PFSK-1 (cell line): Measurements from ENCODE around the gene ATP13A4.

Source experiments
- FOXP2 ChIP-seq: optimal IDR thresholded peaks from 2 replicates; pipeline ENCODE3; 2011; ENCODE audit warnings: borderline replicate concordance, control low read depth, inconsistent platforms; ENCODE audit not compliant: insufficient read depth; ENCODE audit errors: extremely low read length, extremely low read depth
- POLR2AphosphoS5 ChIP-seq: IDR thresholded peaks from 2 replicates; pipeline ENCODE4 v1.6.1; 2012; ENCODE audit warnings: low read depth, mild to moderate bottlenecking, control low read depth, low read length, moderate library complexity
- REST ChIP-seq, 2 experiments: IDR thresholded peaks; 2 replicates each; pipeline versions ENCODE4 v1.6.1 to v1.8.0; 2011 to 2012; ENCODE audit warnings: low read depth in 2 of 2, low read length in 2 of 2, control low read depth in 1 of 2, inconsistent platforms in 1 of 2, mild to moderate bottlenecking in 1 of 2, moderate library complexity in 1 of 2; ENCODE audit not compliant: insufficient read depth in 1 of 2
- SIN3A ChIP-seq: IDR thresholded peaks from 2 replicates; pipeline ENCODE4 v1.6.1; 2012; ENCODE audit warnings: mild to moderate bottlenecking, low read length, moderate library complexity, borderline replicate concordance; ENCODE audit not compliant: insufficient read depth
- TAF1 ChIP-seq: IDR thresholded peaks from 2 replicates; pipeline ENCODE4 v1.6.1; 2012; ENCODE audit warnings: low read length, control low read depth, borderline replicate concordance; ENCODE audit not compliant: insufficient read depth

ATP13A4 gene

GRCh38 chr3:193552923-193553322 lies 1.8 kb downstream of the ATP13A4 start:
- TF ChIP-seq REST (IDR thresholded peaks at IDR 0.05; ENCODE audit: insufficient read depth in 1 of 2, low read depth in 2 of 2, low read length in 2 of 2) (no peak), FOXP2 (no peak)

DNA sequence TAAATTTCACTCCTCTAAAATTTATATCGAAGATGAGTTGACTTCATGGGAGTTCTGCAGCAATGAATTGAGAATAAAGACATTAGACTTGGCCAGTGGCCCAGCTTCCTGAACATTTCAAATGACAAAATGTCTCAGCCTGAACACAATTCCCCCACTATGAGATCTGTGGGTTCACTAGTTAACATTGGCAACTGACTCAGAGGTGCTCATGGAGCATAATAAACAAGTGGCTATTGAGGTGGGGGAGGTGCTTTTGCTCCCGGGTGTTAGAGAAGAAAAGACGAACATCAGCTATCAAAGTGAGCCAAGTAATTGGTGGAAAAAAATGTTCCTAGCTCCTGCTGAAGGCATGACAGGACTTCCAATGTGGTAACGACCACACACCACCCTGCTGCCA lies 6.3 kb downstream of the ATP13A4 start:
- no peak for TF ChIP-seq FOXP2
- no peak for TF ChIP-seq SIN3A
- no peak for TF ChIP-seq TAF1
- no peak for TF ChIP-seq REST (IDR thresholded peaks at IDR 0.05; ENCODE audit: insufficient read depth in 1 of 2, low read depth in 2 of 2, low read length in 2 of 2)
- no peak for TF ChIP-seq POLR2AphosphoS5

DNA sequence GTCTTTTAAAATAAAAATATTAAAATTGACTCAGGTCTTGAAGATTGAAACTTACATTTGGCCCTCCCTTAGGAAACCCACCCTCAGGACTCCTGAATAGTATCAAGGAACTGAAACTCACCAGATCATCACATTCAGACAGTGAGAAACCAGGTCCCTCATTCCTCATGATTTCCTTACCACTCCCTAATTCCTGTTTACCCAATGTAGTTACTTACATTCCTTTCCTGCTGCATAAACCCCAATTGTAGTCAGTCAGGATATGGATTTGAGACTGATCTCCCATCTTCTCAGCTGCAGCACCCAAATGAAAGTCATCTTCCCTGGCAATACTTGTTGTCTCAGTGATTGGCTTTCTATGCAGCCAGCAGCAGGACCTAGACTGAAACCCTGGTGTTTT lies 8.6 kb downstream of the ATP13A4 start:
- no peak for TF ChIP-seq FOXP2
- TF ChIP-seq POLR2AphosphoS5: no peak
- no peak for TF ChIP-seq SIN3A
- TF ChIP-seq TAF1: no peak
- no peak for TF ChIP-seq REST (IDR thresholded peaks at IDR 0.05; ENCODE audit: insufficient read depth in 1 of 2, low read depth in 2 of 2, low read length in 2 of 2)

- TF ChIP-seq REST (IDR thresholded peaks at IDR 0.05; ENCODE audit: insufficient read depth in 1 of 2, low read depth in 2 of 2, low read length in 2 of 2) (no peak), TAF1 (no peak), FOXP2 (no peak), SIN3A (no peak), POLR2AphosphoS5 (no peak)
These were observed 9.4 kb downstream of the ATP13A4 start for GRCh38 chr3:193545304-193545703.

DNA sequence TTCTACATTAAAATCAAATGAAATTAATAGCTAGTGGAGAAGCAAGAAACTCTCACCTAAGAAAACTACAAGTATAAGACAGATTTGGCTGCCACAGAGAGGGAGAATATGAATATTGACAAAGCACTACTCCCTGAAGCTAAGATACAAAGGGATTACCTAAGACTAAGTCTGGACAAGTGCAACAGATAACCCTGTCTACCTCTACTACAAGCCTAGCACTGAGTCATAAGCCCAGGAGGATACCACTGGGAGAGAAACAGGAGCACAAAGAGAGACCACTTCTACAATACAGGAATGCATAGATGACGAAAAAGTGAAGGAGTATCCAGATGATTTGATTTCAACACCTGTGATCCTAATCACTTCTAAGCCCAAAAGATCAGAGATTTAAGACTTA lies 10.4 kb downstream of the ATP13A4 start:
- TF ChIP-seq SIN3A (no peak), REST (IDR thresholded peaks at IDR 0.05; ENCODE audit: insufficient read depth in 1 of 2, low read depth in 2 of 2, low read length in 2 of 2) (no peak), POLR2AphosphoS5 (no peak), FOXP2 (no peak), TAF1 (no peak)
